PFSK-1 (cell line): Measurements from ENCODE around the gene SFR1.

Experiments used
- POLR2AphosphoS5 ChIP-seq: IDR thresholded peaks from 2 replicates; pipeline ENCODE4 v1.6.1; 2012; ENCODE audit warnings: low read depth, mild to moderate bottlenecking, control low read depth, low read length, moderate library complexity
- REST ChIP-seq, 2 experiments: IDR thresholded peaks; 2 replicates each; pipeline versions ENCODE4 v1.6.1 to v1.8.0; 2011 to 2012; ENCODE audit warnings: low read depth in 2 of 2, low read length in 2 of 2, control low read depth in 1 of 2, inconsistent platforms in 1 of 2, mild to moderate bottlenecking in 1 of 2, moderate library complexity in 1 of 2; ENCODE audit not compliant: insufficient read depth in 1 of 2

DNA sequence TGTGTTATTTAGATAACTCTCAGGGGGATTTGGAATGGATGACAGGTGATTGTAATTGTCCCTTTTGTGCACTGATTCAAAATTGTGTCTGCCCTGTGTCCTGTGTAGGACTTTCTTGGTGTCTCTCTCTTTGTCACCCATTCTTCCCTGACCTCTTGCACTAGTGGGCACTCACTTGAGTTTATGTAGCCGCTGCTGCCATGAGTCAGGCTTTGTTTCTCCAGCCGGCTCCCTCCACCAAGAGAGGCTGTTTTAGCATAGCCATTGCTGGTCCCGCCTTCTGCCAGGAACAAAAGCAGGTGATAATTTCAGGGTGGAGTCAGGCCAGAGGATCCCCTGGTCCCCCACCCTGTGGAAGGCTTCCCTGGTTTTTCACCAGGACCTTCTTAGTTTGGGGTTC, 44.7 kb upstream of the SFR1 start:
- TF ChIP-seq REST (IDR thresholded peaks at IDR 0.05; ENCODE audit: insufficient read depth in 1 of 2, low read depth in 2 of 2, low read length in 2 of 2) (no peak), POLR2AphosphoS5 (no peak)
